GM04504 (cell line): ENCODE measurements around the gene ELOVL7.
"Not testable (repeated sequence)": the region's sequence is repeated elsewhere in the genome, so short reads cannot be mapped to it uniquely, and the experiment has no call there.

Experiments used
- DNase-seq: peaks from one replicate; pipeline ENCODE4 v3.0.0-alpha.2; 2012; ENCODE audit warnings: low read depth

ELOVL7 gene

GRCh38 chr5:60795424-60795950 is 48.6 kb downstream of the ELOVL7 start:
- not testable (repeated sequence) for DNase-seq

- no peak for DNase-seq
Measured at GRCh38 chr5:60794691-60795090, 49.4 kb downstream of the ELOVL7 start.

GRCh38 chr5:60792438-60792837 is 51.6 kb downstream of the ELOVL7 start:
- DNase-seq, result no peak

GRCh38 chr5:60789551-60789950 is 54.5 kb downstream of the ELOVL7 start:
- DNase-seq, result no peak

GRCh38 chr5:60788863-60789513 is 55.1 kb downstream of the ELOVL7 start:
- DNase-seq, result no peak

- no peak for DNase-seq
Measured at GRCh38 chr5:60779466-60779865, 64.6 kb downstream of the ELOVL7 start.

GRCh38 chr5:60776343-60776742 is 67.7 kb downstream of the ELOVL7 start:
- DNase-seq, result no peak

GRCh38 chr5:60765019-60765709 is 78.9 kb downstream of the ELOVL7 start:
- no peak for DNase-seq

GRCh38 chr5:60763061-60763460 is 81.0 kb downstream of the ELOVL7 start:
- no peak for DNase-seq

- no peak for DNase-seq
Measured at GRCh38 chr5:60754495-60754894, 89.6 kb downstream of the ELOVL7 start.

- no peak for DNase-seq
Measured at GRCh38 chr5:60744682-60745081, 99.4 kb downstream of the ELOVL7 start.

- DNase-seq, result no peak
Measured at GRCh38 chr5:60743511-60744314, 100.4 kb downstream of the ELOVL7 start.

- no peak for DNase-seq
Measured at GRCh38 chr5:60740322-60740721, 103.7 kb downstream of the ELOVL7 start.

GRCh38 chr5:60738933-60739332 is 105.1 kb downstream of the ELOVL7 start:
- DNase-seq, result no peak

GRCh38 chr5:60738461-60738860 is 105.6 kb downstream of the ELOVL7 start:
- no peak for DNase-seq

GRCh38 chr5:60730858-60731257 is 113.2 kb downstream of the ELOVL7 start:
- DNase-seq, result not testable (repeated sequence)

- no peak for DNase-seq
Measured at GRCh38 chr5:60727033-60727679, 116.9 kb downstream of the ELOVL7 start.

- DNase-seq, result no peak
Measured at GRCh38 chr5:60724126-60724525, 119.9 kb downstream of the ELOVL7 start.

GRCh38 chr5:60722416-60722815 is 121.7 kb downstream of the ELOVL7 start:
- DNase-seq, result no peak

GRCh38 chr5:60719329-60719728 is 124.7 kb downstream of the ELOVL7 start:
- DNase-seq, result no peak

- DNase-seq, result no peak
Measured at GRCh38 chr5:60718166-60718892, 125.7 kb downstream of the ELOVL7 start.
